Trophoblast cell (in vitro differentiated cells and primary cell): Measurements from ENCODE around the gene CELSR2.

Source experiments
- DNase-seq, 2 donors: peaks; one replicate each; pipeline ENCODE4 v3.0.0-alpha.2; 2016
- H2AFZ ChIP-seq: 2 replicates; pipeline ENCODE4 v1.6.1; 2013; ENCODE audit warnings: low read length, moderate library complexity, mild to moderate bottlenecking; ENCODE audit not compliant: insufficient read depth, poor library complexity
- H2AK5ac ChIP-seq: 2 replicates; pipeline ENCODE4 v1.6.1; 2013; ENCODE audit warnings: mild to moderate bottlenecking, low read length
- H2BK120ac ChIP-seq: 2 replicates; pipeline ENCODE4 v1.6.1; 2013; ENCODE audit warnings: low read length, mild to moderate bottlenecking, moderate library complexity; ENCODE audit not compliant: insufficient read depth, poor library complexity
- H2BK12ac ChIP-seq: 2 replicates; pipeline ENCODE4 v1.6.1; 2013; ENCODE audit warnings: mild to moderate bottlenecking, low read length, moderate library complexity
- H2BK5ac ChIP-seq: 2 replicates; pipeline ENCODE4 v1.6.1; 2013; ENCODE audit warnings: low read length, low read depth, moderate library complexity, mild to moderate bottlenecking; ENCODE audit not compliant: poor library complexity
- H3K14ac ChIP-seq: 2 replicates; pipeline ENCODE4 v1.6.1; 2013; ENCODE audit warnings: mild to moderate bottlenecking, low read length
- H3K18ac ChIP-seq: 2 replicates; pipeline ENCODE4 v1.6.1; 2013; ENCODE audit warnings: mild to moderate bottlenecking, low read length
- H3K23ac ChIP-seq: 2 replicates; pipeline ENCODE4 v1.6.1; 2013; ENCODE audit warnings: low read length
- H3K27ac ChIP-seq: 2 replicates; pipeline ENCODE4 v1.5.1; 2013; ENCODE audit warnings: low read depth, mild to moderate bottlenecking, inconsistent platforms, low read length, moderate library complexity
- H3K27me3 ChIP-seq: 2 replicates; pipeline ENCODE4 v1.6.1; 2013; ENCODE audit warnings: inconsistent platforms, mild to moderate bottlenecking, low read length, moderate library complexity; ENCODE audit not compliant: insufficient read depth
- H3K36me3 ChIP-seq, 2 experiments: 1 replicate in 1 of 2; 2 replicates in 1 of 2; pipeline ENCODE4 v1.6.1; 2013; ENCODE audit warnings: low read length in 2 of 2, mild to moderate bottlenecking in 2 of 2, moderate library complexity in 1 of 2; ENCODE audit not compliant: insufficient read depth in 2 of 2, control insufficient read depth in 1 of 2
- H3K4ac ChIP-seq: 2 replicates; pipeline ENCODE4 v1.6.1; 2013; ENCODE audit warnings: low read depth, mild to moderate bottlenecking, low read length, moderate library complexity
- H3K4me1 ChIP-seq, 2 experiments: 1 replicate in 1 of 2; 2 replicates in 1 of 2; pipeline ENCODE4 v1.6.1; 2013; ENCODE audit warnings: low read length in 2 of 2, mild to moderate bottlenecking in 2 of 2, moderate library complexity in 1 of 2; ENCODE audit not compliant: insufficient read depth in 2 of 2, control insufficient read depth in 1 of 2
- H3K4me2 ChIP-seq: 2 replicates; pipeline ENCODE4 v1.6.1; 2013; ENCODE audit warnings: inconsistent platforms, mild to moderate bottlenecking, low read length, moderate library complexity
- H3K4me3 ChIP-seq: 2 replicates; pipeline ENCODE4 v1.5.1; 2013; ENCODE audit warnings: mild to moderate bottlenecking, low read depth, low read length, inconsistent platforms
- H3K79me1 ChIP-seq: one replicate; pipeline ENCODE4 v1.6.1; 2013; ENCODE audit warnings: low read length
- H3K79me2 ChIP-seq: 2 replicates; pipeline ENCODE4 v1.6.1; 2013; ENCODE audit warnings: low read length, mild to moderate bottlenecking; ENCODE audit not compliant: control insufficient read depth, insufficient read depth, poor library complexity
- H3K9ac ChIP-seq: 2 replicates; pipeline ENCODE4 v1.6.1; 2013; ENCODE audit warnings: mild to moderate bottlenecking, low read length
- H3K9me3 ChIP-seq: 2 replicates; pipeline ENCODE4 v1.6.1; 2013; ENCODE audit warnings: low read depth, mild to moderate bottlenecking, control low read depth, inconsistent platforms, low read length; ENCODE audit not compliant: insufficient read depth
- H4K12ac ChIP-seq: 2 replicates; pipeline ENCODE4 v1.6.1; 2013; ENCODE audit warnings: low read depth, mild to moderate bottlenecking, low read length, moderate library complexity
- H4K8ac ChIP-seq: 2 replicates; pipeline ENCODE4 v1.6.1; 2013; ENCODE audit warnings: low read depth, mild to moderate bottlenecking, low read length, moderate library complexity
- H4K91ac ChIP-seq: one replicate; pipeline ENCODE4 v1.6.1; 2013; ENCODE audit warnings: low read depth, mild to moderate bottlenecking, low read length, moderate library complexity
- WGBS: extraction: QIAGEN DNeasy Blood & Tissue Kit; methylation state at CpG from one replicate; pipeline ENCODE4 v1.1.7; 2013; ENCODE audit warnings: missing lambda C conversion rate; ENCODE audit not compliant: insufficient read length, insufficient coverage; ENCODE audit errors: extremely low coverage; 5-methylcytosine and 5-hydroxymethylcytosine counted together

CELSR2 gene

GRCh38 chr1:109225308-109225707 is 24.0 kb upstream of the CELSR2 start:
- Histone ChIP-seq H4K12ac (no peak overlapping the region), H3K4me3 (no peak overlapping the region), H2BK5ac (no peak overlapping the region), H3K4me1 (no peaks in the 10 kb centered on the region), H3K14ac (no peak overlapping the region), H3K23ac (no peak overlapping the region), H2BK120ac (no peak overlapping the region), H3K9me3 (no peaks in the 10 kb centered on the region), H3K36me3 (peaks cover 15 to 20% of the 10 kb centered on the region in 2 experiments), H2AFZ (no peak overlapping the region), H4K8ac (no peak overlapping the region), H3K27ac (no peak overlapping the region), H3K4ac (no peak overlapping the region), H4K91ac (no peak overlapping the region), H3K4me2 (no peak overlapping the region), H3K79me2 (no peaks in the 10 kb centered on the region), H2BK12ac (no peak overlapping the region), H3K18ac (no peak overlapping the region), H3K9ac (no peak overlapping the region), H3K27me3 (no peaks in the 10 kb centered on the region), H3K79me1 (no peaks in the 10 kb centered on the region), H2AK5ac (no peak overlapping the region)
- no peak for DNase-seq
- no CpG with 5 or more reads among the region's 3 CpGs for WGBS

- no peak overlapping the region for H4K91ac ChIP-seq
- no CpG with 5 or more reads among the region's 5 CpGs for WGBS
- H3K9ac ChIP-seq = no peak overlapping the region
- no peak overlapping the region for H2AK5ac ChIP-seq
- no peaks in the 10 kb centered on the region for H3K79me1 ChIP-seq
- H2AFZ ChIP-seq = no peak overlapping the region
- no peak overlapping the region for H3K4ac ChIP-seq
- no peak overlapping the region for H4K8ac ChIP-seq
- peak; percentile 73 to 97 for DNase-seq
- H3K4me1 ChIP-seq = no peaks in the 10 kb centered on the region
- H2BK5ac ChIP-seq = no peak overlapping the region
- H3K18ac ChIP-seq = no peak overlapping the region
- H3K36me3 ChIP-seq = peaks cover 20 to 24% of the 10 kb centered on the region in 2 experiments
- no peak overlapping the region for H3K4me2 ChIP-seq
- no peak overlapping the region for H3K4me3 ChIP-seq
- H2BK12ac ChIP-seq = no peak overlapping the region
- no peak overlapping the region for H3K23ac ChIP-seq
- no peaks in the 10 kb centered on the region for H3K79me2 ChIP-seq
- H3K14ac ChIP-seq = no peak overlapping the region
- no peak overlapping the region for H4K12ac ChIP-seq
- no peaks in the 10 kb centered on the region for H3K27me3 ChIP-seq
- no peak overlapping the region for H3K27ac ChIP-seq
- no peak overlapping the region for H2BK120ac ChIP-seq
- no peaks in the 10 kb centered on the region for H3K9me3 ChIP-seq
These were observed 23.5 kb upstream of the CELSR2 start for GRCh38 chr1:109225711-109226445.

- Histone ChIP-seq H3K14ac (no peak overlapping the region), H2BK120ac (no peak overlapping the region), H3K36me3 (peaks cover 28 to 41% of the 10 kb centered on the region in 2 experiments), H3K18ac (no peak overlapping the region), H3K23ac (no peak overlapping the region), H2BK12ac (no peak overlapping the region), H4K12ac (no peak overlapping the region), H3K9me3 (no peaks in the 10 kb centered on the region), H3K9ac (no peak overlapping the region), H3K4me1 (no peaks in the 10 kb centered on the region), H3K27me3 (no peaks in the 10 kb centered on the region), H2BK5ac (no peak overlapping the region), H2AK5ac (no peak overlapping the region), H4K8ac (no peak overlapping the region), H3K79me1 (no peaks in the 10 kb centered on the region), H3K4ac (no peak overlapping the region), H3K79me2 (no peaks in the 10 kb centered on the region), H3K4me3 (no peak overlapping the region), H4K91ac (no peak overlapping the region), H3K27ac (no peak overlapping the region), H3K4me2 (no peak overlapping the region), H2AFZ (no peak overlapping the region)
- WGBS = no CpG with 5 or more reads among the region's 3 CpGs
- DNase-seq = no peak
These were observed 21.2 kb upstream of the CELSR2 start for GRCh38 chr1:109228167-109228566.

- H3K4me3 ChIP-seq = no peak overlapping the region
- no peak overlapping the region for H2AK5ac ChIP-seq
- no peak overlapping the region for H4K91ac ChIP-seq
- H3K4me2 ChIP-seq = no peak overlapping the region
- no peaks in the 10 kb centered on the region for H3K9me3 ChIP-seq
- no peaks in the 10 kb centered on the region for H3K4me1 ChIP-seq
- H3K27ac ChIP-seq = no peak overlapping the region
- WGBS = no CpG with 5 or more reads among the region's 13 CpGs
- H3K18ac ChIP-seq = no peak overlapping the region
- peaks cover 26 to 42% of the 10 kb centered on the region in 2 experiments for H3K36me3 ChIP-seq
- no peaks in the 10 kb centered on the region for H3K79me1 ChIP-seq
- H3K23ac ChIP-seq = no peak overlapping the region
- no peak overlapping the region for H2BK12ac ChIP-seq
- no peak overlapping the region for H2BK120ac ChIP-seq
- no peak overlapping the region for H3K4ac ChIP-seq
- no peak overlapping the region for H3K14ac ChIP-seq
- H3K9ac ChIP-seq = no peak overlapping the region
- no peak for DNase-seq
- H3K79me2 ChIP-seq = no peaks in the 10 kb centered on the region
- no peak overlapping the region for H4K12ac ChIP-seq
- H3K27me3 ChIP-seq = no peaks in the 10 kb centered on the region
- no peak overlapping the region for H2AFZ ChIP-seq
- H4K8ac ChIP-seq = no peak overlapping the region
- H2BK5ac ChIP-seq = no peak overlapping the region
These were observed 19.7 kb upstream of the CELSR2 start for GRCh38 chr1:109229531-109230127.
